Colonic mucosa (tissue), 4 donors: ENCODE measurements around the gene PEPD. TPM values are rescaled to one million over a fixed set of nuclear protein-coding genes. Genes with fewer than 3 reads are reported as not detected.

Experiments used
- DNase-seq: peaks from one replicate; pipeline ENCODE4 v3.0.0-alpha.2; 2020
- H3K27ac ChIP-seq: fragments of 200-600 bp; one replicate; pipeline ENCODE4 v1.8.0; 2021
- H3K27me3 ChIP-seq: fragments of 200-600 bp; one replicate; pipeline ENCODE4 v1.8.0; 2021
- H3K36me3 ChIP-seq: fragments of 200-600 bp; one replicate; pipeline ENCODE4 v1.8.0; 2021
- H3K4me1 ChIP-seq: fragments of 200-600 bp; one replicate; pipeline ENCODE4 v1.8.0; 2021; ENCODE audit warnings: mild to moderate bottlenecking
- H3K4me3 ChIP-seq: fragments of 200-600 bp; one replicate; pipeline ENCODE4 v1.8.0; 2021
- H3K9ac ChIP-seq, 2 donors: one replicate each; pipeline ENCODE4 v1.7.0; 2013; ENCODE audit warnings: control low read depth in 2 of 2, low read depth in 2 of 2, low read length in 2 of 2
- H3K9me3 ChIP-seq: fragments of 200-600 bp; one replicate; pipeline ENCODE4 v1.8.0; 2021
- intact Hi-C: fragments of 100-400 bp; cut with DNase I; formaldehyde crosslinking; loops from one replicate; pipeline ENCODE4 v1.14.1; 2022
- total RNA-seq, 2 donors: library from RNA; stranded (reverse); fragmentation: NEBNext Ultra II Directional in 1 of 2; extraction: Animal tissue kit (Norgen Biotek cat#: 25700) in 1 of 2; gene quantifications; one replicate each; pipeline ENCODE4 v1.2.1, GENCODE V29; 2021
- TF ChIP-seq, protein P1 (sequence below): fragments of 200-600 bp; IDR thresholded peaks from one replicate; pipeline ENCODE4 v1.8.0; 2022; ENCODE audit warnings: antibody characterized with exemption, mild to moderate bottlenecking
- donor health status: healthy.
- donor health status: DM: no; HTN: no; CAD: no.
- donor health status: DM: no; HTN: no; CAD: no.

PEPD gene
- total RNA-seq, 2 donors from 2014 or later: 47.9 to 71.4 TPM

- Histone ChIP-seq H3K9ac (no peak overlapping the region), H3K27me3 (no peaks in the 10 kb centered on the region), H3K36me3 (no peaks in the 10 kb centered on the region), H3K9me3 (no peaks in the 10 kb centered on the region), H3K27ac (no peak overlapping the region), H3K4me3 (no peak overlapping the region), H3K4me1 (no peaks in the 10 kb centered on the region)
- DNase-seq: no peak
- intact Hi-C loops: no loop called here
- TF ChIP-seq, protein P1, sequence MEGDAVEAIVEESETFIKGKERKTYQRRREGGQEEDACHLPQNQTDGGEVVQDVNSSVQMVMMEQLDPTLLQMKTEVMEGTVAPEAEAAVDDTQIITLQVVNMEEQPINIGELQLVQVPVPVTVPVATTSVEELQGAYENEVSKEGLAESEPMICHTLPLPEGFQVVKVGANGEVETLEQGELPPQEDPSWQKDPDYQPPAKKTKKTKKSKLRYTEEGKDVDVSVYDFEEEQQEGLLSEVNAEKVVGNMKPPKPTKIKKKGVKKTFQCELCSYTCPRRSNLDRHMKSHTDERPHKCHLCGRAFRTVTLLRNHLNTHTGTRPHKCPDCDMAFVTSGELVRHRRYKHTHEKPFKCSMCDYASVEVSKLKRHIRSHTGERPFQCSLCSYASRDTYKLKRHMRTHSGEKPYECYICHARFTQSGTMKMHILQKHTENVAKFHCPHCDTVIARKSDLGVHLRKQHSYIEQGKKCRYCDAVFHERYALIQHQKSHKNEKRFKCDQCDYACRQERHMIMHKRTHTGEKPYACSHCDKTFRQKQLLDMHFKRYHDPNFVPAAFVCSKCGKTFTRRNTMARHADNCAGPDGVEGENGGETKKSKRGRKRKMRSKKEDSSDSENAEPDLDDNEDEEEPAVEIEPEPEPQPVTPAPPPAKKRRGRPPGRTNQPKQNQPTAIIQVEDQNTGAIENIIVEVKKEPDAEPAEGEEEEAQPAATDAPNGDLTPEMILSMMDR: no peak
These were observed 23.8 kb upstream of the PEPD start for GRCh38 chr19:33545217-33545981.

- no peak overlapping the region for H3K4me3 ChIP-seq
- TF ChIP-seq, protein P1: no peak
- no peak overlapping the region for H3K27ac ChIP-seq
- intact Hi-C loops: no loop called here
- H3K36me3 ChIP-seq: no peaks in the 10 kb centered on the region
- H3K9ac ChIP-seq: no peak overlapping the region
- no peaks in the 10 kb centered on the region for H3K4me1 ChIP-seq
- H3K9me3 ChIP-seq: no peaks in the 10 kb centered on the region
- H3K27me3 ChIP-seq: no peaks in the 10 kb centered on the region
- no peak for DNase-seq
These were observed 13.6 kb upstream of the PEPD start for GRCh38 chr19:33535226-33535625.

- Histone ChIP-seq H3K27me3 (no peaks in the 10 kb centered on the region), H3K4me1 (no peaks in the 10 kb centered on the region), H3K27ac (no peak overlapping the region), H3K36me3 (no peaks in the 10 kb centered on the region), H3K9ac (no peak overlapping the region), H3K9me3 (no peaks in the 10 kb centered on the region), H3K4me3 (no peak overlapping the region)
- DNase-seq: no peak
- intact Hi-C loops: no loop called here
- TF ChIP-seq, protein P1: no peak
These were observed 11.4 kb upstream of the PEPD start for GRCh38 chr19:33532859-33533460.

DNA sequence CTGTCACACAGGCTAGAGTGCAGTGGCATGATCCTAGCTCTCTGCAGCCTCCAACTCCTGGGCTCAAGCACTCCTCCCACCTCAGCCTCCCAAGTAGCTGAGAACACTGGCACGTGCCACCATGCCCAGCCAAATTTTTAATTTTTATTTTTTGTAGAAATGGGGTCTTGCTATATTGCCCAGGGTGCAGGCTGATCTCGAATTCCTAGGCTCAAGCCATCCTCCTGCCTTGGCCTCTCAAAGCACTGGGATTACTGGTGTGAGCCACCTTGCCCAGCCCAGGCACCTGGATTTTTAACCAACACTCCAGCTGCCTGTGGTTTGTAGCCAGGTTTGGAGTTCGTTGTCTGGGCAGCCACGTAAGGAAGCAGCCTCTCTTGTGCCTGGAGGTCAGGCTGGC is 9.3 kb upstream of the PEPD start:
- Histone ChIP-seq H3K27ac (no peak overlapping the region), H3K4me3 (no peak overlapping the region), H3K9me3 (no peaks in the 10 kb centered on the region), H3K4me1 (no peaks in the 10 kb centered on the region), H3K36me3 (no peaks in the 10 kb centered on the region), H3K27me3 (no peaks in the 10 kb centered on the region), H3K9ac (no peak overlapping the region)
- intact Hi-C loops: no loop called here
- no peak for DNase-seq
- TF ChIP-seq, protein P1: no peak

DNA sequence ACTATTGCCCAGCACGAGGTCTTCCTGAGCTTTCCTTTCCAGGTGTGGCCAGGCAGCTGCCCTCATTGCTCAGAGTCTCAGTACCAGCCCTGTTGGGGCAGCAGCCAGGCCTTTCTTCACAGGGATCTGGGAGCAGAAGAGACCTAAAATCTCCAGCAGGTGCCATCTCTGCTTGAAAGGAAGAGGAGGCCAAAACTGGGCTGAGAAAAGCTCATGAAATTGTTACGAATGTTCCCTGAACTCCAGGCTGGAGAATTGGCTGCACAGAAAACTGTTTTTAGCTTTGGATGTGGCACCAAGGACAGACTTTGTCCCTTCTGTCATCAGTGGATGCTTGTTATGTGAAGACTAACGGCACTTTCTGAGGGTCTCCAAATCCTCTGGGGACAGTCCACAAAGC is 8.7 kb upstream of the PEPD start:
- Histone ChIP-seq H3K4me1 (no peaks in the 10 kb centered on the region), H3K9me3 (no peaks in the 10 kb centered on the region), H3K27me3 (no peaks in the 10 kb centered on the region), H3K9ac (no peak overlapping the region), H3K4me3 (no peak overlapping the region), H3K27ac (no peak overlapping the region), H3K36me3 (no peaks in the 10 kb centered on the region)
- TF ChIP-seq, protein P1: no peak
- no peak for DNase-seq
- intact Hi-C loops: no loop called here
